ENCODE results near the gene CDC42BPA. TPM values are rescaled to one million over a fixed set of nuclear protein-coding genes. Genes with fewer than 3 reads are reported as not detected.

Gene CDC42BPA
- total and polyA plus RNA-seq, 2 donors (not counting 3 experiments of a cell fraction or from before 2014, with no cell fraction given) = 26.1 to 92.6 TPM

DNA sequence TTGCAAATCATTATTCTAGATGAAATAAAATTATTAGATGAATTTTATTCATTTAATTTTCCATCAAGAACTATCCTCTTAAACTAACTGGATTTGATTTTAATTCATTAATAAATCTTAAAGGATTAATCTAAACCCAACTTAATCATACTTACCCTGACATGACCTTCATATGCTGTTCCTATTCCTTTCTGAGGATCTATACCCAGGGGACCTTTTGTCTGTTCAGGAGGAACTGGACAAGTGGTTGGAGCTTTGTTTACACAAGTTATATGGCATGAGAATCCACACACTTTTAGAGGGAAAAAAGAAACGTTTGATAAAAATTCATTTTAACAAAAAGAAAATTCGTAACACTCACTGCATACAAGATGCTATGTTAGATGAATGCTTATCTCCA, 283.0 kb downstream of the CDC42BPA start:
- DNase-seq (ENCODE audit: low read depth, low spot score) (no peak), FAIRE-seq (no peak)
- peaks cover 18 to 27% of the 10 kb centered on the region in 2 experiments for H3K36me3 ChIP-seq (ENCODE audit: control insufficient read depth in 2 of 2, extremely low read depth in 1 of 2, insufficient read depth in 2 of 2, low read length in 2 of 2)
- no peaks in the 10 kb centered on the region for H3K79me2 ChIP-seq (ENCODE audit: control insufficient read depth, insufficient read depth, low read length)
- POLR2A ChIA-PET = no interaction called here
- BruUV-seq (replicated peaks) = no TSS peak
- no peak overlapping the region for H3K4me2 ChIP-seq (ENCODE audit: insufficient read depth, low read length)
- intact Hi-C loops (cut with micrococcal nuclease) (no loop called here), dilution Hi-C loops (cut with MboI; ENCODE audit: extremely low pct_ligation_motif_present, low sequenced_read_pairs) (no loop called here)
- TF ChIP-seq, protein P1, sequence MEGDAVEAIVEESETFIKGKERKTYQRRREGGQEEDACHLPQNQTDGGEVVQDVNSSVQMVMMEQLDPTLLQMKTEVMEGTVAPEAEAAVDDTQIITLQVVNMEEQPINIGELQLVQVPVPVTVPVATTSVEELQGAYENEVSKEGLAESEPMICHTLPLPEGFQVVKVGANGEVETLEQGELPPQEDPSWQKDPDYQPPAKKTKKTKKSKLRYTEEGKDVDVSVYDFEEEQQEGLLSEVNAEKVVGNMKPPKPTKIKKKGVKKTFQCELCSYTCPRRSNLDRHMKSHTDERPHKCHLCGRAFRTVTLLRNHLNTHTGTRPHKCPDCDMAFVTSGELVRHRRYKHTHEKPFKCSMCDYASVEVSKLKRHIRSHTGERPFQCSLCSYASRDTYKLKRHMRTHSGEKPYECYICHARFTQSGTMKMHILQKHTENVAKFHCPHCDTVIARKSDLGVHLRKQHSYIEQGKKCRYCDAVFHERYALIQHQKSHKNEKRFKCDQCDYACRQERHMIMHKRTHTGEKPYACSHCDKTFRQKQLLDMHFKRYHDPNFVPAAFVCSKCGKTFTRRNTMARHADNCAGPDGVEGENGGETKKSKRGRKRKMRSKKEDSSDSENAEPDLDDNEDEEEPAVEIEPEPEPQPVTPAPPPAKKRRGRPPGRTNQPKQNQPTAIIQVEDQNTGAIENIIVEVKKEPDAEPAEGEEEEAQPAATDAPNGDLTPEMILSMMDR (IDR thresholded peaks at IDR 0.05; ENCODE audit: extremely low read depth in 1 of 2, insufficient read depth in 1 of 2, low read depth in 1 of 2, low read length in 2 of 2) = no peak
- TF ChIP-seq, protein P2, sequence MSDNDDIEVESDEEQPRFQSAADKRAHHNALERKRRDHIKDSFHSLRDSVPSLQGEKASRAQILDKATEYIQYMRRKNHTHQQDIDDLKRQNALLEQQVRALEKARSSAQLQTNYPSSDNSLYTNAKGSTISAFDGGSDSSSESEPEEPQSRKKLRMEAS (IDR thresholded peaks at IDR 0.05; ENCODE audit: insufficient read depth, insufficient read length) = no peak
- no peak for TF ChIP-seq POLR2A (IDR thresholded peaks at IDR 0.05; ENCODE audit: low read depth, low read length)
- TF ChIP-seq JUN (IDR thresholded peaks at IDR 0.05; ENCODE audit: borderline replicate concordance, insufficient read depth, insufficient read length, low read depth) = no peak
- TF ChIP-seq POLR2AphosphoS5 (IDR thresholded peaks at IDR 0.05; ENCODE audit: insufficient read depth, low read depth, low read length) = no peak
- no peak for TF ChIP-seq MYC (IDR thresholded peaks at IDR 0.05; ENCODE audit: low read depth, low read length)
- no peak for TF ChIP-seq GATA2 (IDR thresholded peaks at IDR 0.05; ENCODE audit: insufficient read depth, insufficient read length, low read depth, low read length)
- no peak for TF ChIP-seq FOS (IDR thresholded peaks at IDR 0.05; ENCODE audit: borderline replicate concordance, insufficient read depth, low read length)
- TF ChIP-seq EZH2 (IDR thresholded peaks at IDR 0.05; ENCODE audit: borderline replicate concordance, low read depth, low read length, severe bottlenecking) = no peak
- H4K20me1 ChIP-seq (replicated peaks; ENCODE audit: control insufficient read depth, extremely low read depth, insufficient read depth, low read length) = no peaks in the 10 kb centered on the region
- H3K4me1 ChIP-seq (ENCODE audit: control insufficient read depth, extremely low read depth, insufficient read depth, low read length) = no peaks in the 10 kb centered on the region
- no peaks in the 10 kb centered on the region for H3K27me3 ChIP-seq (ENCODE audit: control insufficient read depth in 2 of 2, insufficient read depth in 2 of 2, low read length in 2 of 2)
- no peak overlapping the region for H3K9ac ChIP-seq (replicated peaks; ENCODE audit: extremely low read depth, insufficient read depth, low read length)
- H3K9me3 ChIP-seq (replicated peaks; ENCODE audit: control insufficient read depth, insufficient read depth, low read length) = no peaks in the 10 kb centered on the region
- no peak overlapping the region for H2AFZ ChIP-seq (ENCODE audit: low read depth, low read length)
- H3K27ac ChIP-seq (ENCODE audit: insufficient read depth, low read depth, low read length) = no peak overlapping the region
- CTCF ChIA-PET = interaction anchor here (0.9 to 1.3 kb wide), 4 partner anchors 10 to 413 kb away, joined by 3 to 5 read pairs (median 4); no protein-coding TSS in a partner anchor
- H3K4me3 ChIP-seq (replicated peaks in 1 of 3; ENCODE audit: insufficient read depth in 1 of 3, low read depth in 1 of 3, low read length in 3 of 3) = no peak overlapping the region
- no peaks in the 10 kb centered on the region for H3K9me1 ChIP-seq (replicated peaks; ENCODE audit: control insufficient read depth, extremely low read depth, insufficient read depth, low read length)

All from endothelial cell of umbilical vein (primary cell).